Endothelial cell of umbilical vein (primary cell): Measurements from ENCODE around the gene GPN1. TPM values are rescaled to one million over a fixed set of nuclear protein-coding genes. Genes with fewer than 3 reads are reported as not detected.

Experiments used
- BruUV-seq: library from RNA; stranded (reverse); fragments of 400-500 nt; replicated peaks from 2 replicates; lab custom pipeline; 2021; lab: Mats Ljungman, UMichigan
- CTCF ChIA-PET: fragments of 300-600, 350-600 bp; sonication (Branson Sonifier 250); formaldehyde crosslinking; loops from one replicate; lab custom pipeline; 2021; ENCODE audit warnings: antibody characterized with exemption, inconsistent platforms; lab: Charles Lee
- POLR2A ChIA-PET: fragments of 300-600, 350-600 bp; sonication (Branson Sonifier 250); formaldehyde crosslinking; loops from one replicate; lab custom pipeline; 2021; ENCODE audit warnings: antibody characterized with exemption, inconsistent platforms; lab: Charles Lee
- DNase-seq: peaks from one replicate; pipeline ENCODE4 v3.0.0-alpha.2; 2011; ENCODE audit warnings: low read depth, low spot score
- FAIRE-seq: peaks from 2 replicates; lab custom pipeline; 2011; peaks lifted over from hg19 to GRCh38; lab: Jason Lieb, UNC
- H2AFZ ChIP-seq: 2 replicates; pipeline ENCODE4 v1.6.0; 2012; ENCODE audit warnings: low read depth, low read length, control low read depth, inconsistent platforms
- H3K27ac ChIP-seq: 2 replicates; pipeline ENCODE4 v1.5.1; 2011; ENCODE audit warnings: low read depth, mild to moderate bottlenecking, control low read depth, low read length, moderate library complexity; ENCODE audit not compliant: insufficient read depth
- H3K27me3 ChIP-seq, 2 experiments: 2 replicates each; pipeline versions ENCODE4 v1.6.0 to v1.6.1; 2011; ENCODE audit warnings: low read length in 2 of 2, mixed read lengths in 1 of 2; ENCODE audit not compliant: control insufficient read depth in 2 of 2, insufficient read depth in 2 of 2
- H3K36me3 ChIP-seq, 2 experiments: 2 replicates in 1 of 2; 3 replicates in 1 of 2; pipeline ENCODE4 v1.5.1; 2011; ENCODE audit warnings: low read length in 2 of 2, mild to moderate bottlenecking in 1 of 2, moderate library complexity in 1 of 2; ENCODE audit not compliant: control insufficient read depth in 2 of 2, insufficient read depth in 2 of 2; ENCODE audit errors: extremely low read depth in 1 of 2
- H3K4me1 ChIP-seq: 3 replicates; pipeline ENCODE4 v1.5.1; 2011; ENCODE audit warnings: mild to moderate bottlenecking, low read length; ENCODE audit not compliant: control insufficient read depth, insufficient read depth; ENCODE audit errors: extremely low read depth
- H3K4me2 ChIP-seq: 2 replicates; pipeline ENCODE4 v1.6.1; 2011; ENCODE audit warnings: low read length, control low read depth, mixed read lengths; ENCODE audit not compliant: insufficient read depth
- H3K4me3 ChIP-seq, 3 experiments: fragments of 200-600 bp in 1 of 3; sonication (generic), shearing (Covaris generic) in 1 of 3; replicated peaks in 1 of 3; 2 replicates each; pipeline ENCODE4 v1.5.1; 2011 to 2016; ENCODE audit warnings: control low read depth in 3 of 3, low read length in 3 of 3, mild to moderate bottlenecking in 2 of 3, inconsistent platforms in 1 of 3, low read depth in 1 of 3, moderate library complexity in 1 of 3; ENCODE audit not compliant: insufficient read depth in 1 of 3
- H3K79me2 ChIP-seq: 2 replicates; pipeline ENCODE4 v1.6.0; 2012; ENCODE audit warnings: low read length, inconsistent platforms; ENCODE audit not compliant: control insufficient read depth, insufficient read depth
- H3K9ac ChIP-seq: replicated peaks from 2 replicates; pipeline ENCODE3; 2011; ENCODE audit warnings: low read length, control low read depth; ENCODE audit not compliant: insufficient read depth; ENCODE audit errors: extremely low read depth
- H3K9me1 ChIP-seq: replicated peaks from 3 replicates; pipeline ENCODE4 v1.6.0; 2011; ENCODE audit warnings: mild to moderate bottlenecking, low read length; ENCODE audit not compliant: control insufficient read depth, insufficient read depth; ENCODE audit errors: extremely low read depth
- H3K9me3 ChIP-seq: replicated peaks from 2 replicates; pipeline ENCODE4 v1.5.1; 2012; ENCODE audit warnings: low read length, inconsistent platforms; ENCODE audit not compliant: control insufficient read depth, insufficient read depth
- H4K20me1 ChIP-seq: replicated peaks from 2 replicates; pipeline ENCODE3; 2011; ENCODE audit warnings: mild to moderate bottlenecking, low read length; ENCODE audit not compliant: control insufficient read depth, insufficient read depth; ENCODE audit errors: extremely low read depth
- EZH2 ChIP-seq: IDR thresholded peaks from 2 replicates; pipeline ENCODE4 v1.6.1; 2012; ENCODE audit warnings: borderline replicate concordance, low read depth, mild to moderate bottlenecking, moderate library complexity, low read length, inconsistent platforms; ENCODE audit not compliant: severe bottlenecking
- FOS ChIP-seq: IDR thresholded peaks from 2 replicates; pipeline ENCODE4 v1.6.1; 2011; ENCODE audit warnings: mild to moderate bottlenecking, low read length, moderate library complexity, borderline replicate concordance; ENCODE audit not compliant: insufficient read depth
- JUN ChIP-seq: IDR thresholded peaks from 2 replicates; pipeline ENCODE4 v1.6.1; 2011; ENCODE audit warnings: borderline replicate concordance, low read depth; ENCODE audit not compliant: insufficient read length, insufficient read depth
- MYC ChIP-seq: IDR thresholded peaks from one replicate; pipeline ENCODE4 v1.6.1; 2011; ENCODE audit warnings: mild to moderate bottlenecking, low read depth, low read length
- POLR2A ChIP-seq: IDR thresholded peaks from 2 replicates; pipeline ENCODE4 v1.6.1; 2012; ENCODE audit warnings: low read depth, mild to moderate bottlenecking, control low read depth, low read length
- dilution Hi-C: fragments of 300-500 bp; cut with MboI; formaldehyde crosslinking; loops from one replicate; pipeline ENCODE4 v1.15.0; 2019; ENCODE audit warnings: low sequenced_read_pairs; ENCODE audit not compliant: extremely low pct_ligation_motif_present
- intact Hi-C: fragments of 100-400 bp; cut with micrococcal nuclease; formaldehyde crosslinking; loops from one replicate; pipeline ENCODE4 v1.10.0; 2022
- polyA plus RNA-seq, 4 experiments: library from polyadenylated mRNA; depleted of rRNA in 3 of 4; stranded (reverse) in 3 of 4; unstranded in 1 of 4; fragments of >200 nt; gene quantifications; 2 replicates each; pipeline versions ENCODE4 v1.2.1 to v1.2.3, GENCODE V29; 2011 to 2012; ENCODE audit warnings: missing spikeins in 1 of 4
- total RNA-seq: library from RNA; stranded (reverse); gene quantifications from 2 replicates; pipeline ENCODE4 v1.2.3, GENCODE V29; 2021
- TF ChIP-seq, protein P1 (sequence below), 2 donors: IDR thresholded peaks; 1 replicate in 1 of 2; 2 replicates in 1 of 2; pipeline ENCODE4 v1.5.1; 2011; ENCODE audit warnings: low read length in 2 of 2, mild to moderate bottlenecking in 2 of 2, moderate library complexity in 2 of 2, control low read depth in 1 of 2, inconsistent platforms in 1 of 2, low read depth in 1 of 2; ENCODE audit not compliant: insufficient read depth in 1 of 2; ENCODE audit errors: extremely low read depth in 1 of 2
- TF ChIP-seq, protein P2 (sequence below): IDR thresholded peaks from 2 replicates; pipeline ENCODE4 v1.6.1; 2011; ENCODE audit not compliant: insufficient read depth, insufficient read length

Gene GPN1
- total and polyA plus RNA-seq, 2 donors (not counting 3 experiments of a cell fraction or from before 2014, with no cell fraction given), result 35.4 to 45.5 TPM

DNA sequence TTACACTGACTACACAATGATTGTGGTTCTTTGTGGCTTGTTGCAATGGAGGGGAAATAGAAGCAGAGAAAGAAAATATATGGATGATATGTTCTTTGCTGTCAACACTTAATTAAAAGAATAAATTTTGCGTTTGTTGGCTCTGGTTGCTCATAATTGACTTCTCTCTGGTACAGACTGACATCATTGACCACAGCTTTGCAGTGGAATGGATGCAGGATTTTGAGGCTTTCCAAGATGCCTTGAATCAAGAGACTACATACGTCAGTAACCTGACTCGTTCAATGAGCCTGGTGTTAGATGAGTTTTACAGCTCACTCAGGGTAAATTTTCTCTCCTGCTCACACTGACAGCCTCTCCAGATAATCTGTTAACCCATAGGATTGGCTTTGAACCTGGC is 9.9 kb downstream of the GPN1 start:
- Histone ChIP-seq H3K27ac (no peak overlapping the region), H3K4me3 (no peak overlapping the region), H3K27me3 (no peaks in the 10 kb centered on the region), H3K9ac (no peak overlapping the region), H3K36me3 (peaks cover 21 to 30% of the 10 kb centered on the region in 2 experiments), H3K9me1 (no peaks in the 10 kb centered on the region), H3K4me2 (no peak overlapping the region), H4K20me1 (no peaks in the 10 kb centered on the region), H3K4me1 (no peaks in the 10 kb centered on the region), H3K9me3 (no peaks in the 10 kb centered on the region), H2AFZ (no peak overlapping the region), H3K79me2 (no peaks in the 10 kb centered on the region)
- ChIA-PET CTCF (interaction anchor here (1.2 to 1.6 kb wide), 3 partner anchors 9 to 18 kb away, joined by 3 read pairs; partner anchors contain the start of genes CCDC121 and GPN1), POLR2A (interaction anchor here (0.5 kb wide), 1 partner anchor 808 kb away, joined by 3 read pairs; no protein-coding TSS in a partner anchor)
- TF ChIP-seq EZH2 (no peak), JUN (no peak), FOS (no peak), POLR2A (no peak), MYC (no peak)
- TF ChIP-seq, protein P1, sequence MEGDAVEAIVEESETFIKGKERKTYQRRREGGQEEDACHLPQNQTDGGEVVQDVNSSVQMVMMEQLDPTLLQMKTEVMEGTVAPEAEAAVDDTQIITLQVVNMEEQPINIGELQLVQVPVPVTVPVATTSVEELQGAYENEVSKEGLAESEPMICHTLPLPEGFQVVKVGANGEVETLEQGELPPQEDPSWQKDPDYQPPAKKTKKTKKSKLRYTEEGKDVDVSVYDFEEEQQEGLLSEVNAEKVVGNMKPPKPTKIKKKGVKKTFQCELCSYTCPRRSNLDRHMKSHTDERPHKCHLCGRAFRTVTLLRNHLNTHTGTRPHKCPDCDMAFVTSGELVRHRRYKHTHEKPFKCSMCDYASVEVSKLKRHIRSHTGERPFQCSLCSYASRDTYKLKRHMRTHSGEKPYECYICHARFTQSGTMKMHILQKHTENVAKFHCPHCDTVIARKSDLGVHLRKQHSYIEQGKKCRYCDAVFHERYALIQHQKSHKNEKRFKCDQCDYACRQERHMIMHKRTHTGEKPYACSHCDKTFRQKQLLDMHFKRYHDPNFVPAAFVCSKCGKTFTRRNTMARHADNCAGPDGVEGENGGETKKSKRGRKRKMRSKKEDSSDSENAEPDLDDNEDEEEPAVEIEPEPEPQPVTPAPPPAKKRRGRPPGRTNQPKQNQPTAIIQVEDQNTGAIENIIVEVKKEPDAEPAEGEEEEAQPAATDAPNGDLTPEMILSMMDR (IDR thresholded peaks at IDR 0.05; ENCODE audit: extremely low read depth in 1 of 2, insufficient read depth in 1 of 2, low read depth in 1 of 2, low read length in 2 of 2), result no peak
- TF ChIP-seq, protein P2, sequence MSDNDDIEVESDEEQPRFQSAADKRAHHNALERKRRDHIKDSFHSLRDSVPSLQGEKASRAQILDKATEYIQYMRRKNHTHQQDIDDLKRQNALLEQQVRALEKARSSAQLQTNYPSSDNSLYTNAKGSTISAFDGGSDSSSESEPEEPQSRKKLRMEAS, result no peak
- BruUV-seq, result no TSS peak
- no peak for FAIRE-seq
- no peak for DNase-seq
- dilution Hi-C loops (no loop called here), intact Hi-C loops (no loop called here)
